Stimulated activated CD4-positive, alpha-beta T cell treated with anti-CD3 and anti-CD28 coated beads, Interleukin-1b, Interleukin-23, amount 100 ng/mL, for 48 hours (primary cell): Measurements from ENCODE around the gene C16orf95.

Source experiments
- DNase-seq: peaks from one replicate; pipeline ENCODE4 v3.0.0-alpha.2; 2020

Gene C16orf95

DNA sequence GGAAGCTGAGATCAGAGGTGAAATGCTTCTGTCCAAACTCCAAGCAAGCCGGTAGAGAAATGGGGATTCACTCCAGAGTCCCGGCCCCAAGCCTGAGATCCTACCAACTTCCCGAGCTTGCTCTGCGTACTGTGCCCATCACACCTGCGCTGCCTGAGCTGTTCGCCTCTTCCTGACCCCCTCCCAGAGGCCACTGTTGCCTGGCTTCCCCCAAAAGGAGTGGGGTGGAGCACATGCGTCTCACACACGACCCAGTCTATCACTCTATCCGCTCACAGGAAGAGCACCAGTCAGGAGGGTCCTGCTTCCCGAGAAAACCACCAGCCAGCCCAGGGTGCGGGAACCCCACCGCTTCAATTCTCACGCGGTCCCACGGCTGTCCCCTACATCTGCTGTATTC, 13.5 kb upstream of the C16orf95 start:
- no peak for DNase-seq

GRCh38 chr16:87330257-87330624, 13.0 kb upstream of the C16orf95 start:
- DNase-seq: no peak

- DNase-seq: no peak
Measured at GRCh38 chr16:87329436-87330256, 12.5 kb upstream of the C16orf95 start.

DNA sequence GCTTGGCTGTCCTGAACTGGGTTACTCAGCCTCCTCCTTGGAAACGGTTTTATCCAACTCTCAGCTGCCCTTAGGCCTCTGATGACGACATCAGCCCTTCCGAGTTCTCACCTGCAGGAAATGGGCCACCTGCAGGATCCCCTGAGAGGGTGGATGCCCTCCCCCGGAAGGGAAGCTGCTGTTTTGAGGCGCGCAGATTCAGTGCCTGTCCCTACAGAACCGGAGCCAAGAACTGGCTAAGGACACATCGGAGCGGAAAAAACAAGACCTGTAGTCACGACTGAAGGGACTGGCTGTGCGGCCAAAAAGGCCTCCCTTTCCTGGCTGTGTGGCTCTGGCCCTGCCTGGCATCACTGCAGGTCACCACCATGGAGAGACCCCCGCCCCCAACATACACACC, 11.7 kb upstream of the C16orf95 start:
- no peak for DNase-seq

GRCh38 chr16:87327798-87328495, 10.8 kb upstream of the C16orf95 start:
- no peak for DNase-seq

GRCh38 chr16:87326151-87326571, 9.0 kb upstream of the C16orf95 start:
- DNase-seq: no peak

DNA sequence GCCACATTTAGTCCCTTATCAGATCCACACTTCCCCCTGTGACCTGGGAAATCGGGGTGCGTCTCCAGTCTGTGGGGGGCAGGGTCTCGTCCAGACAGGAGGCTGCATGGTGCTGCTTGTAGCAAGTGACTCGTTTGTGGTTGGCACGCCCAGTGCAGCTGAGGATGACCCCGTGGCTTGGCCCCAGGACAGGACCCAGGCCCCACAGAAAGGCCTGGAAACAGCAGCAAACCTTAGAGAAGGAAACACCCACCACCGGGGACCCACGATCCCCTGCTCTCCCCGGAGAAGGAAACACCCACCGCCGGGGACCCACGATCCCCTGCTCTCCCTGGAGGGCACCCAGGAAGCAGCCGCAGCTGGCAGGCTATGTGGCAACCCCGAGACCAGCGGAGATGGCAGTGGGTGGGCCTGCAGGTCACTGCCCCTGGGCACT, 8.2 kb upstream of the C16orf95 start:
- DNase-seq: no peak

DNA sequence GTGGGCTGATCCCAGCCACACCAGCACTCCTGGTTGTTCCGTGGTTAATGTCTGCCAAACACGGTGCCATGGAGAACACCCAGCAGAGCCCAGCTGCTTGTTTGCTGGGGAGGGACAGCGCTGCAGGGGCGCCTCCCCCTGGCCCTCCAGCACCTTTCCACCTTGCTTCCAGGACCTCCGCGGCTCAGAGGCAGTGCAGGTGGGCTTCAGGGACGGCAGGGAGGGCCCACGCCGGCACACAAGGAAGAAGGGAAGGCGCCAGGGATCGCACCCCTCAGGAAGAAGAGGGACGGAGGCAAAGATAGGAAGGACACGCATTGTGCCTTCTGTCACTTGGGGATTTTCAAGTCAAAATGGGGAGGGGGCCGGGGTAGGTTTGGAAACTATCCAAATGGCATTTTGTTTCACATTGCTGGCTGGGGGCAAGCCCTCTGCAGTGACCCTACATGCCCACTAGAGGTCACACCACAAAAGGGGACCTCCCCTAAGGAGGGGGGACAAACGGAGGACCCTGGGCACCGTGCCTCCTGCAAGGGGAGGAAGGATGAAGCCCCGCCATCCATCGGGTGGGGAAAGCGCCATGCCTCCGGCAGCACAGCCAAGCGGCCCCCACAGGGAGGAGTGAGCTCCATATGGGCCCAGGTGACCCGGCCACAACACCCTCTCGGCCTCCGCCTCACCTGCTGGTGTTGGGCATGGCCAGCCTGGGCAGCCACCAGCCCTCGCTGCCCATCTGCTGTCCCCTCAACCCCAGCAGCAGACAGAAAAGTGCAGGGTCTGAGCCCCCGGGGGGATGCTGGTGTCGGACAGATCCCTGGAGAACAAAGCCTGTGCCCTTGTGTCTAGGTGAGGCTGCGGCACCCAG, 7.5 kb upstream of the C16orf95 start:
- DNase-seq: no peak

GRCh38 chr16:87323727-87324410, 6.7 kb upstream of the C16orf95 start:
- no peak for DNase-seq

- DNase-seq: no peak
Measured at GRCh38 chr16:87322833-87323726, 5.9 kb upstream of the C16orf95 start.

DNA sequence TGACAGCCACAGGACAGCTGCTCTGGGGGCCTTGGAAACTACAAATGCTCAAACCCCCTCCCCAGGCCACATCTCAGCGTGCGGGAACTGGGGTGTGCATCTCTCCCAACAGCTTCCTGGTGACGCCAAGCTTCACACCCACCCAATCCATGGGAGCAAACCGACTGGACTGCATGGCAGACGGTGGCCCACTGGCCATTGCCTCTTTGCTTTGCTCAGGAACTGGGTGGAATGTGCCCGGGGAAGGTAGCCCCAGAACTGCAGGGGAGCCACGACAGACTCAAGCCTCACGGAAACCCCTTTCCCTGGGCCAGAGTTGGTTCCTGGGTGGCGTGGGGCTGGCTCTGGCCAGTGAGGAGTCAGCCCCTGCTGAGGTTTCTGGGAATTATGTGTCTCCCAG, 5.2 kb upstream of the C16orf95 start:
- no peak for DNase-seq

- DNase-seq: no peak
Measured at GRCh38 chr16:87321336-87322107, 4.3 kb upstream of the C16orf95 start.

DNA sequence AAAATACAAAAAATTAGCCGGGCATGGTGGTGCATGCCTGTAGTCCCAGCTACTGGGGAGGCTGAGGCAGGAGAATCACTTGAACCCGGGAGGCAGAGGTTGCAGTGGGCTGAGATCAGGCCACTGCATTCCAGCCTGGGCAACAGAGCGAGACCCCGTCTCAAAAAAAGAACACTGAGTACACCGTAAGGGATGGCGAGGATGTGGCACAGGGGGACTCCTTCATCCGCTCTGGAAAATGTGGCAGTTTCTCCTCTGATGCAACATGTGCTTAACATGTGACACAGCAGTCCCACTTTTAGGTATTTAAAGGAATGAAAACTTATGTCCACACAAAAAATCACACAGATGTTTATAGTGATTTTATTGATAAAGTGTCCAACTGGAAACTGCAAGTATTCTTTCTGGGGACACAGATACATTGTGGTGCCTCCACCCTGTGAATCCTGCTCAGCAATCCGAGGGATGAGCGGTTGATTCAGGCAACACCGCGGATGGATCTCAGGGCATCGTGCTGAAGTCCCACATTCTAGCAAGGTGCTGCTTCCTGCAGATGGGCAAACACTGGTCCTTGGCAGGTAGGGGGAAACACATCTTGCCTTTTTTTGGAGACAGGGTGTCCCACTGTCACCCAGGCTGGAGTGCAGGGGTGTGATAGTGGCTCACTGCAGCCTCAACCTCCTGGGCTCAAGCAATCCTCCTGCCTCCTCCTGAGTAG, 3.5 kb upstream of the C16orf95 start:
- no peak for DNase-seq

GRCh38 chr16:87319997-87320491, 2.9 kb upstream of the C16orf95 start:
- no peak for DNase-seq

- no peak for DNase-seq
Measured at GRCh38 chr16:87319011-87319410, 1.8 kb upstream of the C16orf95 start.

GRCh38 chr16:87317750-87318644, 805 bp upstream of the C16orf95 start:
- DNase-seq: peak; percentile 60

- no peak for DNase-seq
Measured at GRCh38 chr16:87316450-87316922, 706 bp downstream of the C16orf95 start.

- no peak for DNase-seq
Measured at GRCh38 chr16:87314990-87315420, 2.2 kb downstream of the C16orf95 start.

DNA sequence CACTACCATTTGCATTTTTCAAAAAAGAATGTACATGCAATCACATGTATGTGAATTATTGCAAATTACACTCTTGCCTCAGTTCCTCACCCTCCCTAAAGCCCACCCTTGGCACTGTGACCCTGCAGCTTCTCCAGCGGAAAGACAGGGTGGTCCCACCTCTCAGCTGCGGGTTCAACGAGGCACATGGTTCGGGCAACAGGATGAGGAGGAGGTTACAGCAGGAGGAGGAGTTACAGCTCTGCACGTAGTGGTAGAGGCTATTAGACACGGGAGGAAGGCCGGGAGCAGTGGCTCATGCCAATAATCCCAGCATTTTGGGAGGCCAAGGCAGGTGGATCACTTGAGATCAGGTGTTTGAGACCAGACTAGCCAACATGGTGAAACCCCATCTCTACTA, 5.2 kb downstream of the C16orf95 start:
- no peak for DNase-seq
